GM12878 (cell line): ENCODE measurements around the gene LUZP2.
"Not testable (repeated sequence)": the region's sequence is repeated elsewhere in the genome, so short reads cannot be mapped to it uniquely, and the experiment has no call there.

ENCODE experiments used
- DPF2 ChIP-seq: fragments of 450-650 bp; IDR thresholded peaks from 2 replicates; pipeline ENCODE4 v1.6.1; 2017; ENCODE audit warnings: mild to moderate bottlenecking
- EGR1 ChIP-seq, 2 experiments: IDR thresholded peaks; 1 replicate in 1 of 2; 2 replicates in 1 of 2; pipeline ENCODE4 v1.6.1; 2011 to 2012; ENCODE audit warnings: low read depth in 2 of 2, low read length in 2 of 2, borderline replicate concordance in 1 of 2, mild to moderate bottlenecking in 1 of 2, moderate library complexity in 1 of 2
- EP300 ChIP-seq, 2 experiments: fragments of 150-350 bp in 1 of 2; IDR thresholded peaks; 2 replicates each; pipeline ENCODE4 v1.6.1; 2011 to 2012; ENCODE audit warnings: low read depth in 2 of 2, low read length in 2 of 2, borderline replicate concordance in 1 of 2, improper control_type of control experiment in 1 of 2, inconsistent platforms in 1 of 2; ENCODE audit not compliant: control insufficient read depth in 1 of 2
- EZH2 ChIP-seq: IDR thresholded peaks from 2 replicates; pipeline ENCODE4 v1.6.1; 2012; ENCODE audit warnings: low read depth, mild to moderate bottlenecking, control low read depth, inconsistent platforms, low read length, borderline replicate concordance; ENCODE audit not compliant: control insufficient read depth
- HDGF ChIP-seq: fragments of 450-650 bp; IDR thresholded peaks from 2 replicates; pipeline ENCODE4 v1.6.1; 2016; ENCODE audit warnings: antibody characterized with exemption
- SUZ12 ChIP-seq: fragments of 200-600 bp; sonication (generic); IDR thresholded peaks from one replicate; pipeline ENCODE4 v1.6.1; 2018; ENCODE audit warnings: antibody characterized with exemption, mild to moderate bottlenecking; ENCODE audit not compliant: unreplicated experiment
- ZZZ3 ChIP-seq: IDR thresholded peaks from 2 replicates; pipeline ENCODE4 v1.6.1; 2011; ENCODE audit warnings: low read depth; ENCODE audit not compliant: control insufficient read depth, insufficient read length
- TF ChIP-seq, protein P1 (sequence below), 3 experiments: IDR thresholded peaks in 2 of 3; conservative IDR thresholded peaks in 1 of 3; 2 replicates each; pipeline ENCODE4 v1.5.1; 2011; ENCODE audit warnings: low read depth in 3 of 3, low read length in 3 of 3, mild to moderate bottlenecking in 3 of 3, control low read depth in 2 of 3, moderate library complexity in 2 of 3, inconsistent platforms in 1 of 3, mixed read lengths in 1 of 3; ENCODE audit not compliant: control insufficient read depth in 2 of 3, insufficient read depth in 1 of 3; ENCODE audit errors: extremely low read depth in 1 of 3
- TF ChIP-seq, protein P2 (sequence below): IDR thresholded peaks from 2 replicates; pipeline ENCODE4 v1.6.1; 2012; ENCODE audit warnings: mild to moderate bottlenecking, low read depth, low read length

DNA sequence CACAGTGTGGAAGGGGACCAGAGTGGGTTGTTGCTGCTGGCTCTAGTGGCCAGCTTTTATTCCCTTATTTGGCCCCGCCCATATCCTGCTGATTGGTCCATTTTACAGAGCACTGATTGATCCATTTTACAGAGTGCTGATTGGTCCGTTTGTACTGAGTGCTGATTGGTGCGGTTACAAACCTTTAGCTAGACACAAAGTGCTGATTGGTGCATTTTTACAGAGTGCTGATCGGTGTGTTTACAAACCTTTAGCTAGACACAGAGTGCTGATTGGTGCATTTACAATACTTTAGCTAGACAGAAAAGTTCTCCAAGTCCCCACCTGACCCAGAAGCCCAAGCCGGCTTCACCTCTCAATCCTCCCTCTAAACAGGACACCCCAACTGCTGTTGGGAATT lies 503.1 kb downstream of the LUZP2 start:
- TF ChIP-seq, protein P1, sequence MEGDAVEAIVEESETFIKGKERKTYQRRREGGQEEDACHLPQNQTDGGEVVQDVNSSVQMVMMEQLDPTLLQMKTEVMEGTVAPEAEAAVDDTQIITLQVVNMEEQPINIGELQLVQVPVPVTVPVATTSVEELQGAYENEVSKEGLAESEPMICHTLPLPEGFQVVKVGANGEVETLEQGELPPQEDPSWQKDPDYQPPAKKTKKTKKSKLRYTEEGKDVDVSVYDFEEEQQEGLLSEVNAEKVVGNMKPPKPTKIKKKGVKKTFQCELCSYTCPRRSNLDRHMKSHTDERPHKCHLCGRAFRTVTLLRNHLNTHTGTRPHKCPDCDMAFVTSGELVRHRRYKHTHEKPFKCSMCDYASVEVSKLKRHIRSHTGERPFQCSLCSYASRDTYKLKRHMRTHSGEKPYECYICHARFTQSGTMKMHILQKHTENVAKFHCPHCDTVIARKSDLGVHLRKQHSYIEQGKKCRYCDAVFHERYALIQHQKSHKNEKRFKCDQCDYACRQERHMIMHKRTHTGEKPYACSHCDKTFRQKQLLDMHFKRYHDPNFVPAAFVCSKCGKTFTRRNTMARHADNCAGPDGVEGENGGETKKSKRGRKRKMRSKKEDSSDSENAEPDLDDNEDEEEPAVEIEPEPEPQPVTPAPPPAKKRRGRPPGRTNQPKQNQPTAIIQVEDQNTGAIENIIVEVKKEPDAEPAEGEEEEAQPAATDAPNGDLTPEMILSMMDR (IDR thresholded peaks at IDR 0.05 in 2 of 3, conservative IDR thresholded peaks at IDR 0.05 in 1 of 3; ENCODE audit: control insufficient read depth in 2 of 3, extremely low read depth in 1 of 3, insufficient read depth in 1 of 3, low read depth in 3 of 3, low read length in 3 of 3): not testable (repeated sequence)
- not testable (repeated sequence) for TF ChIP-seq DPF2; ZZZ3; EP300 (IDR thresholded peaks at IDR 0.05; ENCODE audit: borderline replicate concordance in 1 of 2, control insufficient read depth in 1 of 2, low read depth in 2 of 2, low read length in 2 of 2); HDGF; EGR1 (IDR thresholded peaks at IDR 0.05; ENCODE audit: borderline replicate concordance in 1 of 2, low read depth in 2 of 2, low read length in 2 of 2); EZH2; SUZ12
- TF ChIP-seq, protein P2, sequence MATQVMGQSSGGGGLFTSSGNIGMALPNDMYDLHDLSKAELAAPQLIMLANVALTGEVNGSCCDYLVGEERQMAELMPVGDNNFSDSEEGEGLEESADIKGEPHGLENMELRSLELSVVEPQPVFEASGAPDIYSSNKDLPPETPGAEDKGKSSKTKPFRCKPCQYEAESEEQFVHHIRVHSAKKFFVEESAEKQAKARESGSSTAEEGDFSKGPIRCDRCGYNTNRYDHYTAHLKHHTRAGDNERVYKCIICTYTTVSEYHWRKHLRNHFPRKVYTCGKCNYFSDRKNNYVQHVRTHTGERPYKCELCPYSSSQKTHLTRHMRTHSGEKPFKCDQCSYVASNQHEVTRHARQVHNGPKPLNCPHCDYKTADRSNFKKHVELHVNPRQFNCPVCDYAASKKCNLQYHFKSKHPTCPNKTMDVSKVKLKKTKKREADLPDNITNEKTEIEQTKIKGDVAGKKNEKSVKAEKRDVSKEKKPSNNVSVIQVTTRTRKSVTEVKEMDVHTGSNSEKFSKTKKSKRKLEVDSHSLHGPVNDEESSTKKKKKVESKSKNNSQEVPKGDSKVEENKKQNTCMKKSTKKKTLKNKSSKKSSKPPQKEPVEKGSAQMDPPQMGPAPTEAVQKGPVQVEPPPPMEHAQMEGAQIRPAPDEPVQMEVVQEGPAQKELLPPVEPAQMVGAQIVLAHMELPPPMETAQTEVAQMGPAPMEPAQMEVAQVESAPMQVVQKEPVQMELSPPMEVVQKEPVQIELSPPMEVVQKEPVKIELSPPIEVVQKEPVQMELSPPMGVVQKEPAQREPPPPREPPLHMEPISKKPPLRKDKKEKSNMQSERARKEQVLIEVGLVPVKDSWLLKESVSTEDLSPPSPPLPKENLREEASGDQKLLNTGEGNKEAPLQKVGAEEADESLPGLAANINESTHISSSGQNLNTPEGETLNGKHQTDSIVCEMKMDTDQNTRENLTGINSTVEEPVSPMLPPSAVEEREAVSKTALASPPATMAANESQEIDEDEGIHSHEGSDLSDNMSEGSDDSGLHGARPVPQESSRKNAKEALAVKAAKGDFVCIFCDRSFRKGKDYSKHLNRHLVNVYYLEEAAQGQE: not testable (repeated sequence)
